ENCODE data around the gene SLC35D1. TPM values are rescaled to one million over a fixed set of nuclear protein-coding genes. Genes with fewer than 3 reads are reported as not detected.

Gene SLC35D1
- total RNA-seq, 1 experiment from 2014 or later = 3.8 TPM

GRCh38 chr1:67040405-67040804, 13.5 kb downstream of the SLC35D1 start:
- H2AFZ ChIP-seq (ENCODE audit: low read length) = no peak overlapping the region
- no peak for TF ChIP-seq CTCF (conservative IDR thresholded peaks at IDR 0.05)
- no peak overlapping the region for H4K8ac ChIP-seq (replicated peaks; ENCODE audit: insufficient read length, low read depth, low read length)
- H3K4me2 ChIP-seq (ENCODE audit: insufficient read depth, insufficient read length, low read length) = no peak overlapping the region
- no peaks in the 10 kb centered on the region for H3K23me2 ChIP-seq (ENCODE audit: insufficient read length, low read depth, low read length, poor library complexity, severe bottlenecking)
- H3K18ac ChIP-seq (ENCODE audit: insufficient read length, low read depth, low read length) = no peak overlapping the region
- no CpG with 5 or more reads among the region's 1 CpG for WGBS (ENCODE audit: extremely low coverage, insufficient read length, low lambda C conversion rate)
- no peaks in the 10 kb centered on the region for H3K27me3 ChIP-seq (ENCODE audit: insufficient read depth, low read length)
- H3K9me3 ChIP-seq (ENCODE audit: control insufficient read depth, low read depth, low read length) = no peaks in the 10 kb centered on the region
- no peak overlapping the region for H3K23ac ChIP-seq (ENCODE audit: insufficient read length, low read depth, low read length)
- H2BK20ac ChIP-seq (ENCODE audit: low read depth, low read length, poor library complexity, severe bottlenecking) = no peak overlapping the region
- H3K56ac ChIP-seq (ENCODE audit: insufficient read length, low read depth, low read length) = no peak overlapping the region
- no peak overlapping the region for H2BK15ac ChIP-seq (ENCODE audit: low read depth, low read length)
- no peaks in the 10 kb centered on the region for H3K27me3 Mint-ChIP-seq (ENCODE audit: low read depth)
- no peaks in the 10 kb centered on the region; a peak in 1 of 5 replicates for H3K9me3 Mint-ChIP-seq
- no peak overlapping the region for H4K91ac ChIP-seq (ENCODE audit: insufficient read length, low read depth, low read length)
- H2BK120ac ChIP-seq (ENCODE audit: low read depth, low read length, poor library complexity, severe bottlenecking) = no peak overlapping the region
- H3K27ac ChIP-seq (ENCODE audit: insufficient read length, low read depth, low read length) = no peak overlapping the region
- H3K4me1 ChIP-seq (ENCODE audit: insufficient read depth, low read length) = no peaks in the 10 kb centered on the region; the same call in none of the 2 replicates
- H2BK5ac ChIP-seq (ENCODE audit: insufficient read length, low read length) = no peak overlapping the region
- H4K20me1 ChIP-seq (ENCODE audit: control insufficient read depth, insufficient read depth, insufficient read length) = no peaks in the 10 kb centered on the region
- no peak overlapping the region for H4K5ac ChIP-seq (ENCODE audit: insufficient read length, low read depth, low read length)
- DNase-seq = no peak
- H3K14ac ChIP-seq (ENCODE audit: insufficient read depth, low read length) = no peak overlapping the region
- no peaks in the 10 kb centered on the region for H3K79me2 ChIP-seq (ENCODE audit: insufficient read depth, low read length)
- no peaks in the 10 kb centered on the region for H3K79me1 ChIP-seq (ENCODE audit: insufficient read depth, low read depth, low read length, poor library complexity, severe bottlenecking)
- H3K4me1 Mint-ChIP-seq = peaks cover 10 to 15% of the 10 kb centered on the region in 2 experiments
- peaks cover 8 to 23% (median 19%) of the 10 kb centered on the region in 3 experiments for H3K36me3 Mint-ChIP-seq (ENCODE audit: insufficient read depth in 1 of 3, low read depth in 3 of 3)
- no peak overlapping the region for H2AK5ac ChIP-seq (ENCODE audit: insufficient read length, low read length)
- no peak overlapping the region for H3K9ac ChIP-seq (ENCODE audit: extremely low read depth, insufficient read length, low read length)
- H3K4me3 Mint-ChIP-seq = no peak overlapping the region
- H3K27ac Mint-ChIP-seq = peak overlapping the region; percentile 9 to 85 (median 60); a peak in 4 of 7 replicates
- H3K4ac ChIP-seq (ENCODE audit: low read depth, low read length) = no peak overlapping the region
- no peak overlapping the region for H3T11ph ChIP-seq (ENCODE audit: low read length)
- H2BK12ac ChIP-seq (ENCODE audit: insufficient read length, low read depth, low read length) = no peak overlapping the region
